ENCODE measurements around the gene ADAMTS9. TPM values are rescaled to one million over a fixed set of nuclear protein-coding genes. Genes with fewer than 3 reads are reported as not detected.

The ADAMTS9 gene
- total and polyA plus RNA-seq, 7 donors, result 6.7 to 65.8 (median 16.1) TPM

DNA sequence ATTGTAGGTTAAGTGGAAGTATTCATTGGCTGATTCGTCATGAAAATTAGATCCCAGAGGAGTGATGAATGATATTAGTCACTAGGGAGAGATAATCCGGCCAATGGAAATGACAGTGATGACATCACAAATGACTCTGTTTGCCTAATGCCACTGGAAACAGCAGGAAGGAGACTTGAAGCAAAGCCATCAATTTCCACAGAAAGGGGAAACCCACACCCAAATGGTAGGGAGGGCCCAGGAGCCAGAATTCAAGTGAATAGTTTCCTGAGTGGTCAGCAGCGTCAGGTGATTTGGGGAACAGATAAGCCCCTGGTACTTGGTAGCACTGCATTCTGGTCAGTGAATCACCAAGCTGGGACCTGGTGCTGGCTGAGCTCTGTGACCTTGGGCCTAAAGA, 3.3 kb upstream of the ADAMTS9 start:
- no peak for TF ChIP-seq CTCF (IDR thresholded peaks at IDR 0.05)
- ATAC-seq (peak in 2 of 4 donors; percentile 53 to 55), DNase-seq (peak in 1 of 2 donors; percentile 18)
- WGBS, 3 donors, result 40 to 52% (median 44%) methylated on average over 3 of the region's 3 CpGs
- no peaks in the 10 kb centered on the region for H3K27me3 ChIP-seq (ENCODE audit: insufficient read depth in 3 of 3, low read length in 2 of 3)
- H3K36me3 ChIP-seq (ENCODE audit: insufficient read depth in 1 of 2, low read depth in 1 of 2), result no peaks in the 10 kb centered on the region
- H3K4me3 ChIP-seq, result no peak overlapping the region
- H3K27ac ChIP-seq, result peak overlapping the region; percentile 20
- H3K9me3 ChIP-seq, result no peaks in the 10 kb centered on the region
- peaks cover 16% of the 10 kb centered on the region for H3K4me1 ChIP-seq
- intact Hi-C loops (cut with DNase I), result loop anchor here in 1 of 2 donors (5.0 kb wide), 1 partner anchor 36 kb away; no protein-coding TSS in a partner anchor

- DNase-seq (peak in 1 of 2 donors; percentile 72), ATAC-seq (peak; percentile 29 to 45 (median 38))
- TF ChIP-seq CTCF (IDR thresholded peaks at IDR 0.05), result no peak
- no peaks in the 10 kb centered on the region for H3K9me3 ChIP-seq
- H3K36me3 ChIP-seq (ENCODE audit: insufficient read depth in 1 of 2, low read depth in 1 of 2), result peaks cover 3 to 6% of the 10 kb centered on the region in 2 donors
- no peaks in the 10 kb centered on the region for H3K27me3 ChIP-seq (ENCODE audit: insufficient read depth in 3 of 3, low read length in 2 of 3)
- peaks cover 11% of the 10 kb centered on the region for H3K4me1 ChIP-seq
- H3K27ac ChIP-seq, result peak overlapping the region; percentile 92
- intact Hi-C loops (cut with DNase I), result loop anchor here (2.0 to 10.0 kb wide), 10 partner anchors 40 to 728 kb away; no protein-coding TSS in a partner anchor
- H3K4me3 ChIP-seq, result peak overlapping the region; percentile 78
- WGBS, 3 donors, result 0% methylated on average over 28 to 41 of the region's 42 CpGs
Observed at GRCh38 chr3:64687086-64687780, 567 bp downstream of the ADAMTS9 start.

GRCh38 chr3:64686446-64686908, 1.3 kb downstream of the ADAMTS9 start:
- Histone ChIP-seq H3K27ac (peak overlapping the region; percentile 92), H3K4me3 (peak overlapping the region; percentile 78), H3K4me1 (peaks cover 8% of the 10 kb centered on the region), H3K36me3 (ENCODE audit: insufficient read depth in 1 of 2, low read depth in 1 of 2) (peaks cover 3 to 9% of the 10 kb centered on the region in 2 donors), H3K27me3 (ENCODE audit: insufficient read depth in 3 of 3, low read length in 2 of 3) (no peaks in the 10 kb centered on the region), H3K9me3 (no peaks in the 10 kb centered on the region)
- WGBS, 3 donors, result 0 to 1% (median 0%) methylated on average over 31 of the region's 31 CpGs
- DNase-seq (peak in 1 of 2 donors; percentile 40), ATAC-seq (peak; percentile 13 to 55 (median 36))
- no peak for TF ChIP-seq CTCF (IDR thresholded peaks at IDR 0.05)
- intact Hi-C loops (cut with DNase I), result loop anchor here (2.0 to 10.0 kb wide), 10 partner anchors 41 to 728 kb away; no protein-coding TSS in a partner anchor

GRCh38 chr3:64685800-64686445, 1.9 kb downstream of the ADAMTS9 start:
- H3K4me3 ChIP-seq, result peak overlapping the region; percentile 78
- peak overlapping the region; percentile 92 for H3K27ac ChIP-seq
- ATAC-seq, result peak; percentile 85 to 90 (median 88)
- no peaks in the 10 kb centered on the region for H3K9me3 ChIP-seq
- no peaks in the 10 kb centered on the region for H3K27me3 ChIP-seq (ENCODE audit: insufficient read depth in 3 of 3, low read length in 2 of 3)
- WGBS, 3 donors, result 0% methylated on average over 41 to 42 of the region's 42 CpGs
- H3K4me1 ChIP-seq, result peaks cover 4% of the 10 kb centered on the region
- peak; percentile 90 to 96 for DNase-seq
- intact Hi-C loops (cut with DNase I), result loop anchor here (2.0 to 10.0 kb wide), 10 partner anchors 41 to 729 kb away; no protein-coding TSS in a partner anchor
- TF ChIP-seq CTCF (IDR thresholded peaks at IDR 0.05), result peak; percentile 36
- peaks cover 4 to 15% of the 10 kb centered on the region in 2 donors for H3K36me3 ChIP-seq (ENCODE audit: insufficient read depth in 1 of 2, low read depth in 1 of 2)
